Regular cardiac myocyte (primary cell): ENCODE results near the gene GOLGA6L26. TPM values are rescaled to one million over a fixed set of nuclear protein-coding genes. Genes with fewer than 3 reads are reported as not detected.

Experiments used
- total RNA-seq: library from RNA; depleted of rRNA; stranded (reverse); fragments of >200 nt; gene quantifications from 2 replicates; pipeline ENCODE4 v1.2.3, GENCODE V29; 2014

Gene GOLGA6L26, protein sequence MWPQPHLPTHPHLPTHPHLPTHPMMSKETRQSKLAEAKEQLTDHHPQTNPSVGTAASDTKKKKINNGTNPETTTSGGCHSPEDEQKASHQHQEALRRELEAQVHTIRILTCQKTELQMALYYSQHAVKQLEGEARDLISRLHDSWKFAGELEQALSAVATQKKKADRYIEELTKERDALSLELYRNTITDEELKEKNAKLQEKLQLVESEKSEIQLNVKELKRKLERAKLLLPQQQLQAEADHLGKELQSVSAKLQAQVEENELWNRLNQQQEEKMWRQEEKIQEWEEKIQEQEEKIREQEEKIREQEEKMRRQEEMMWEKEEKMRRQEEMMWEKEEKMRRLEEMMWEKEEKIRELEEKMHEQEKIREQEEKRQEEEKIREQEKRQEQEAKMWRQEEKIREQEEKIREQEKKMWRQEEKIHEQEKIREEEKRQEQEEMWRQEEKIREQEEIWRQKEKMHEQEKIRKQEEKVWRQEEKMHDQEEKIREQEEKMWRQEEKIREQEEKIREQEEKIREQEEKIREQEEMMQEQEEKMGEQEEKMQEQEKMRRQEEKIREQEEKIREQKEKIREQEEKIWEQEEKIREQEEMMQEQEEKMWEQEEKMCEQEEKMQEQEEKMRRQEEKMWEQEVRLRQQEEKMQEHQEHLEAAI
- total RNA-seq, result not detected in 2 replicates

GRCh38 chr15:23334096-23334495 is at the start of gene GOLGA6L26:
Gene GOLGA6L26 (minus strand): TSS chr15:23334196. CDS start chr15:23334135, 61 bp downstream.

GRCh38 chr15:23354448-23354847 is 20.5 kb upstream of the GOLGA6L26 start, which contains the start of gene GOLGA8S:
Gene GOLGA8S (plus strand): TSS chr15:23354748. CDS start chr15:23354810, 62 bp downstream.

Other genes starting within 250 kb of the GOLGA6L26 start
- gene GOLGA6L1, start 197.4 kb downstream of the GOLGA6L26 start, total RNA-seq, result not detected in 2 replicates
- 0.19 TPM in 1 of 2 replicates, not detected in the other for gene GOLGA8S, start 20.6 kb upstream of the GOLGA6L26 start, total RNA-seq
- gene GOLGA6L2, start 113.0 kb upstream of the GOLGA6L26 start, total RNA-seq, result not detected in 2 replicates
- gene MKRN3, start 231.5 kb upstream of the GOLGA6L26 start, total RNA-seq, result under 0.01 and 0.19 TPM in 2 replicates